AG04449 (cell line): Measurements from ENCODE around the gene ERC2.

ENCODE experiments used
- CTCF ChIA-PET: fragments of 350-600 bp; formaldehyde crosslinking; extraction: SDS; loops from one replicate; lab custom pipeline; 2021; ENCODE audit warnings: antibody characterized with exemption; lab: Yijun Ruan, JAX
- POLR2A ChIA-PET: fragments of 400-600, 350-600 bp; formaldehyde crosslinking; extraction: SDS; loops from one replicate; lab custom pipeline; 2020; ENCODE audit warnings: antibody characterized with exemption, inconsistent platforms; lab: Yijun Ruan, JAX
- DNase-seq: peaks from one replicate; pipeline ENCODE4 v3.0.0-alpha.2; 2010; ENCODE audit warnings: low read depth, low spot score
- H3K4me3 ChIP-seq: 2 replicates; pipeline ENCODE4 v1.5.1; 2011; ENCODE audit warnings: low read depth, mild to moderate bottlenecking, control low read depth, low read length
- CTCF ChIP-seq: IDR thresholded peaks from one replicate; pipeline ENCODE4 v1.5.1; 2011; ENCODE audit warnings: mild to moderate bottlenecking, moderate library complexity, low read length, control low read depth, inconsistent platforms; ENCODE audit not compliant: insufficient read depth; ENCODE audit errors: missing control alignments

The ERC2 gene

GRCh38 chr3:56107157-56107556 lies 361.1 kb downstream of the ERC2 start:
- DNase-seq = no peak
- CTCF ChIA-PET = no interaction called here
- POLR2A ChIA-PET = no interaction called here
- H3K4me3 ChIP-seq = no peak overlapping the region
- TF ChIP-seq CTCF = no peak

DNA sequence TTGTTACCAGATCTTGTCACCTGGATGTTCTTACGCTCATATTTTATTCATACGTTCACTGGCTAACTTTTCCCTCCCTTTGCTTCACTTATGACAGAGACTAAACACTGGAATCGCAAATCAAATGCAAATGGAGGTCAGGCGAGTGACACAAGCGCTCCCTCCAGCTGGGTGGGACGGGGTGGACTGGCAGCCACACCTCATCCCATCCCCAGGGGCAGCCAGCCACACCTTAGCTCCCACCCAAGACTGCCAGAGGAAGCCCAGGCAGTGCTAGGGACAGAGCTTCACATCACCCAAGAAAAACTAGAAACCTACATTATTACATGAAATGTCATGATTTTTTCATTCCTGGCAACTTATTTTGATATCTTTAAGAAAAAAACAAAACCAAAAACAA lies 366.2 kb downstream of the ERC2 start:
- CTCF ChIA-PET = no interaction called here
- POLR2A ChIA-PET = no interaction called here
- H3K4me3 ChIP-seq = no peak overlapping the region
- DNase-seq = no peak
- no peak for TF ChIP-seq CTCF

DNA sequence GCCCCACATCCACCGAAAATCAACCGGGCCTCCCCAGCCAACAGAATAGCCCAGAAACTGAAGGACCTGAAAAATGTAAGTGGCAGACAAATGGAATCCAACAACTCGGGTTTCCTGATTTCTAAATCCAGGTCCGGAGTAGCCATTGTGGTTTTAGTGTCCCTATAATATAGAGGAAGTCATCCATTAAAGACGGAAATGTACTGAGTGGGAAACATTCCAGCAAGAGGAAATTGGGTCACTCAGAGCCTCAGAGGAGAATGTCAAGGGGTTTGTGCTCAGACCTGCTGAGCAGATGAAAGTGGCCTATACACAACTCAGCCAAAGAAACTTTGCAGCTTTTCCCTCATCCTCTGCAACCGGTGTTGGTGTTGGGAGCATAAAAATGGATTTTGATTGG lies 366.7 kb downstream of the ERC2 start:
- H3K4me3 ChIP-seq = no peak overlapping the region
- no peak for DNase-seq
- POLR2A ChIA-PET = no interaction called here
- TF ChIP-seq CTCF = no peak
- CTCF ChIA-PET = no interaction called here

- no peak for DNase-seq
- ChIA-PET CTCF (no interaction called here), POLR2A (no interaction called here)
- H3K4me3 ChIP-seq = no peak overlapping the region
- no peak for TF ChIP-seq CTCF
Measured at GRCh38 chr3:56096999-56097398, 371.3 kb downstream of the ERC2 start.

GRCh38 chr3:56094170-56094569 lies 374.1 kb downstream of the ERC2 start:
- ChIA-PET CTCF (interaction anchor here (0.8 kb wide), 1 partner anchor 330 kb away, joined by 3 read pairs; no protein-coding TSS in a partner anchor), POLR2A (no interaction called here)
- no peak overlapping the region for H3K4me3 ChIP-seq
- no peak for TF ChIP-seq CTCF
- no peak for DNase-seq

- ChIA-PET CTCF (no interaction called here), POLR2A (no interaction called here)
- no peak overlapping the region for H3K4me3 ChIP-seq
- DNase-seq = no peak
- no peak for TF ChIP-seq CTCF
Measured at GRCh38 chr3:56089739-56090138, 378.5 kb downstream of the ERC2 start.
